ENCODE results near the gene KCNQ1. TPM values are rescaled to one million over a fixed set of nuclear protein-coding genes. Genes with fewer than 3 reads are reported as not detected.

KCNQ1 gene
- total and polyA plus RNA-seq, 2 donors (not counting 1 experiment from before 2014, with no cell fraction given), result 21.5 to 28.8 TPM

- H2AFZ ChIP-seq (ENCODE audit: insufficient read depth, low read depth, low read length, poor library complexity, severe bottlenecking), result no peak overlapping the region
- WGBS (ENCODE audit: insufficient coverage), result 86% methylated on average over 20 of the region's 21 CpGs
- Mint-ChIP-seq H3K9me3 (ENCODE audit: insufficient read depth) (no peaks in the 10 kb centered on the region), H3K4me1 (peaks cover 12% of the 10 kb centered on the region), H3K27ac (no peak overlapping the region), H3K27me3 (no peaks in the 10 kb centered on the region), H3K4me3 (no peak overlapping the region)
- CTCF ChIA-PET, result interaction anchor here (1.2 kb wide), 1 partner anchor 18 kb away, joined by 3 read pairs; no protein-coding TSS in a partner anchor
- no peak overlapping the region for H3K4me3 ChIP-seq (ENCODE audit: control extremely low read depth in 1 of 5, extremely low read depth in 1 of 5, insufficient read depth in 1 of 5, low read depth in 2 of 5, low read length in 4 of 5)
- no peaks in the 10 kb centered on the region for H3K9me3 ChIP-seq (ENCODE audit: control extremely low read depth in 1 of 3, control insufficient read depth in 2 of 3, insufficient read depth in 1 of 3, low read length in 2 of 3)
- intact Hi-C loops (cut with micrococcal nuclease), result no loop called here
- H3K27me3 ChIP-seq (replicated peaks in 1 of 4; ENCODE audit: control extremely low read depth in 1 of 4, control insufficient read depth in 3 of 4, insufficient read depth in 4 of 4, low read length in 3 of 4), result no peaks in the 10 kb centered on the region
- H3K9ac ChIP-seq (ENCODE audit: low read length), result no peak overlapping the region
- peaks cover 76% of the 10 kb centered on the region for H4K20me1 ChIP-seq (ENCODE audit: control insufficient read depth, insufficient read depth, low read length, poor library complexity, severe bottlenecking)
- H3K36me3 ChIP-seq (replicated peaks in 1 of 2; ENCODE audit: control extremely low read depth in 1 of 2, control insufficient read depth in 1 of 2, extremely low read depth in 1 of 2, insufficient read depth in 2 of 2, low read length in 1 of 2), result no peaks in the 10 kb centered on the region
- POLR2A ChIA-PET, result no interaction called here
- TF ChIP-seq EZH2 (IDR thresholded peaks at IDR 0.05; ENCODE audit: borderline replicate concordance, insufficient read depth, low read depth, low read length, poor library complexity, severe bottlenecking) (no peak), CTCF (IDR thresholded peaks at IDR 0.05) (no peak)
- peaks cover 14% of the 10 kb centered on the region for H3K79me2 ChIP-seq (ENCODE audit: control insufficient read depth, insufficient read depth, low read length)
- no peak overlapping the region for H3K27ac ChIP-seq (ENCODE audit: low read length in 2 of 2)
- ATAC-seq (ENCODE audit: low read depth) (no peak), DNase-seq (peak; percentile 4)
- H3K4me2 ChIP-seq (replicated peaks; ENCODE audit: low read depth, low read length, poor library complexity, severe bottlenecking), result no peak overlapping the region
- H3K4me1 ChIP-seq (ENCODE audit: control insufficient read depth in 2 of 2, insufficient read depth in 2 of 2, low read length in 2 of 2), result no peaks in the 10 kb centered on the region
Observed at GRCh38 chr11:2512431-2513407, 67.9 kb downstream of the KCNQ1 start.

GRCh38 chr11:2513441-2513840 is 68.6 kb downstream of the KCNQ1 start:
- ATAC-seq (ENCODE audit: low read depth) (no peak), DNase-seq (peak; percentile 1)
- WGBS (ENCODE audit: insufficient coverage), result 93% methylated on average over 6 of the region's 6 CpGs
- ChIA-PET POLR2A (no interaction called here), CTCF (no interaction called here)
- Mint-ChIP-seq H3K27me3 (no peaks in the 10 kb centered on the region), H3K9me3 (ENCODE audit: insufficient read depth) (no peaks in the 10 kb centered on the region), H3K4me3 (no peak overlapping the region), H3K27ac (no peak overlapping the region), H3K4me1 (peaks cover 10% of the 10 kb centered on the region)
- Histone ChIP-seq H3K9me3 (ENCODE audit: control extremely low read depth in 1 of 3, control insufficient read depth in 2 of 3, insufficient read depth in 1 of 3, low read length in 2 of 3) (no peaks in the 10 kb centered on the region), H3K4me2 (replicated peaks; ENCODE audit: low read depth, low read length, poor library complexity, severe bottlenecking) (no peak overlapping the region), H3K27ac (ENCODE audit: low read length in 2 of 2) (no peak overlapping the region), H4K20me1 (ENCODE audit: control insufficient read depth, insufficient read depth, low read length, poor library complexity, severe bottlenecking) (peaks cover 76% of the 10 kb centered on the region), H3K27me3 (replicated peaks in 1 of 4; ENCODE audit: control extremely low read depth in 1 of 4, control insufficient read depth in 3 of 4, insufficient read depth in 4 of 4, low read length in 3 of 4) (no peaks in the 10 kb centered on the region), H3K4me3 (ENCODE audit: control extremely low read depth in 1 of 5, extremely low read depth in 1 of 5, insufficient read depth in 1 of 5, low read depth in 2 of 5, low read length in 4 of 5) (no peak overlapping the region), H3K79me2 (ENCODE audit: control insufficient read depth, insufficient read depth, low read length) (peaks cover 7% of the 10 kb centered on the region), H3K4me1 (ENCODE audit: control insufficient read depth in 2 of 2, insufficient read depth in 2 of 2, low read length in 2 of 2) (no peaks in the 10 kb centered on the region), H3K9ac (ENCODE audit: low read length) (no peak overlapping the region), H2AFZ (ENCODE audit: insufficient read depth, low read depth, low read length, poor library complexity, severe bottlenecking) (no peak overlapping the region), H3K36me3 (replicated peaks in 1 of 2; ENCODE audit: control extremely low read depth in 1 of 2, control insufficient read depth in 1 of 2, extremely low read depth in 1 of 2, insufficient read depth in 2 of 2, low read length in 1 of 2) (no peaks in the 10 kb centered on the region)
- intact Hi-C loops (cut with micrococcal nuclease), result no loop called here
- TF ChIP-seq EZH2 (IDR thresholded peaks at IDR 0.05; ENCODE audit: borderline replicate concordance, insufficient read depth, low read depth, low read length, poor library complexity, severe bottlenecking) (no peak), CTCF (IDR thresholded peaks at IDR 0.05) (no peak)

Data from B cell (primary cell).